Measurements from ENCODE around the gene ASPSCR1.

- no peak for TF ChIP-seq CTCF (CRISPR knock-in tag; IDR thresholded peaks at IDR 0.05)
- TF ChIP-seq ZNF484 (CRISPR knock-in tag; IDR thresholded peaks at IDR 0.05; ENCODE audit: borderline replicate concordance, low read depth): no peak
- no peak for TF ChIP-seq ZNF580 (CRISPR knock-in tag; IDR thresholded peaks at IDR 0.05; ENCODE audit: borderline replicate concordance, low read depth)
Observed at GRCh38 chr17:81998691-81999438, 21.4 kb downstream of the ASPSCR1 start.
